Activated naive CD4-positive, alpha-beta T cell (primary cell): ENCODE data around the gene TAPT1.
"Not testable (repeated sequence)": the region's sequence is repeated elsewhere in the genome, so short reads cannot be mapped to it uniquely, and the experiment has no call there.

Experiments used
- DNase-seq, 4 experiments: peaks; one replicate each; lab custom pipeline; 2025; lab: John Stamatoyannopoulos, UW

Gene TAPT1

GRCh38 chr4:16225863-16226815 lies at the start of gene TAPT1:
TAPT1 (minus strand) TSS chr4:16226471; CDS start chr4:16226457, 14 bp downstream.
- peak; percentile 23 to 65 (median 34) for DNase-seq

DNA sequence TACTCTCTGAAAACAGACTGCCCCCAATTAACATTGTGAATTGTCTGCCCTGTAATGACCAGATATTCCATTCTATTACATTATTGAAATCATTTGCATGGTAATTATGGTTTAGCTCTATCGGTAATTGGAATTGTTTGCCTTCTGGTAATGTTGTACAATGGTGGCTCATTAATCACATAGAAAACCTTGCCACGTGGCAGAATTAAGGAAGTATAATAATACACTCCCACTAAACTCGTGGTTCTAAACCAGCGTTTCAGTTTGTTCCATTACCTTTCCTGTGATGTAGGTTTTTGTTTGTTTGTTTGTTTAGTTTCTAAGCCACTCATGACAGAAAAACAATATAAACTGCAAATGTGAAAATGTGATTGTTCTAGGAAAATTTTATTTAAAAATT lies 45.1 kb upstream of the TAPT1 start:
- DNase-seq: no peak

GRCh38 chr4:16270454-16271328 lies 44.4 kb upstream of the TAPT1 start:
- DNase-seq: no peak

DNA sequence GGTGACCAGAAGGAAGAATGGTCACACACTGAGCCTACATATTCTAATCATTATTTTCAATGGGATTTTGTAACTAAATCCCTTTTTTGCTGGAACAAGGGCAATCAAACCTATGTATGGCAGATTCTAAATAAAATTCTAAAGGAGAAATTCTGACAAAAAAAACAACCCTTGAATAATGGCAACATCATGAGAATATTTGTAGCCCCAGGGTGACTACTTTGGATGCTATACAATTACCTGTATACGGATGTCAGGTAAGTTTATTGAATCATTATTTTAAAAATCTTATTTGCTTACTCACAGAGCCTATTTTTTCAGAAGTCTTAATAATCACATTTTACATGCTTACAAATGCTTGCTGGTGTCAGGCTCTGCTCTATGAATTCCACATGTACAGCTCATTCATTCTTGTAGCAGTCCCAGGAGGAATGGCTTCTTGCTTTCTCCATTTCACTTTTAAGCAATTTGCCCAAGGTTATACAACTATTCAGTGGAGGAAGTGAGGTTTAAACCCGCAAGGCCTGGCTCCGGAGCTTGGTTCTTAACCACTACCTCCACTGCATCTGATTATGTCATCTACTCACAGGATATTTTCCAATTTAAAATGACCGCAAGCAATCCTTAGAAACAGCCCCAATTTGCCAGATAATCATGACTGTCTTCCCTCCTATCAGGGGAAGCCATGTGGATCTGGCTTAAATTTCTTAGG lies 43.6 kb upstream of the TAPT1 start:
- DNase-seq: not testable (repeated sequence)

- no peak for DNase-seq
Measured at GRCh38 chr4:16269240-16269639, 43.0 kb upstream of the TAPT1 start.

DNA sequence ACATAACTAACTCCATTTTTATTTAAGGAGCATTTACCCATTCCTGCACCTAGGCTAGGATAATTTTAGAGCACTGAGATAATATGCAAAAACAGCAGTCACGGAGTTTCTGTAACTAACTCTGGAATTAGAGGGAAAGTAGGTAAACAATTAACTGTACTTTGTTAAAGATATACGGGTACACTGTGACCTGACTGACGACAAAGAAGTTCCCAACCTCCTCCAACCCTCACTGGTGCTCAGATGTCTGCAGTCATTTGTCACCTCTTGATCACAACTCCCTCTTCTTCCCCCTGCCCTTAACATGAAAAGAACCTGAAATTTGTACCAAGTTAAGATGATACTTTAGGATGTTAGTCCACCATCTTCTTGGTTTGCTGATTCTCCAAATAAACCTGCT lies 42.0 kb upstream of the TAPT1 start:
- no peak for DNase-seq

DNA sequence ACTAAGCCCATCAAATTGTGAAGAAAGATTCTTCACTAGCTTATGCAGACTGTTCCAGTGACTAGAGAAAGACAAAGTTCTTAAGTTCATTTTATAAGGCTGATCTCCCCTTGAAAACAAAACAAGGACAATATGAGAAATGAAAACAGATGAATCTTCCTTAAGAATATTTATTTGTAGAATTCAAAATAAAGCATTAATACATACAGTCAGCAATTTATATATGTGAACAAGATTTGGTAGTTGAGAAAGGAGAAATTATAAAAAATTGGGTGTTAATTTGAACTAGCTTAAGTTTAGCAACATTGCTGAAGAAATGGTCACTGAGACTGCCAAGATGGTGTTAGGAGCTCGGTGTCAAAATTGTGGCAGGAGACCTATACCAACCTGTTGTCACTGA lies 41.4 kb upstream of the TAPT1 start:
- no peak for DNase-seq

GRCh38 chr4:16265820-16266219 lies 39.5 kb upstream of the TAPT1 start:
- no peak for DNase-seq

DNA sequence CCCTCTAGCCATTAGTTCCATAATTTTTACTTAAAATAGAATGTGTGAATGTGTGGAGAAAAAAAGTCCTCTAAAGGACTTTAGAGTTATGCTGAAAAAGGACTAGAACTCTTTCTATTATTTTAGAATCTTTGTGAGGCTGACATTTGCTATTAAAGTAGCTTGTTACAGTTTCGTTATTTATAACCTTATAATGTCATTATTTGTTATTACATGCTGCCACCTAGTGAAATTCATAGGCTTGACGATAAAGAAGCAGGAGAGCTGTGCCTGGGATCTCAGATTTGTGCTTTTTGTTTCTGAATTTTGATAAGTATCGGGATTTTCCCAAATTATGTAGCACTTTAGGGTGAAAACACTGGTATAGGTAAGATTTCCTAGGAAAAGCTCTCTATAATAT lies 38.5 kb upstream of the TAPT1 start:
- no peak for DNase-seq

DNA sequence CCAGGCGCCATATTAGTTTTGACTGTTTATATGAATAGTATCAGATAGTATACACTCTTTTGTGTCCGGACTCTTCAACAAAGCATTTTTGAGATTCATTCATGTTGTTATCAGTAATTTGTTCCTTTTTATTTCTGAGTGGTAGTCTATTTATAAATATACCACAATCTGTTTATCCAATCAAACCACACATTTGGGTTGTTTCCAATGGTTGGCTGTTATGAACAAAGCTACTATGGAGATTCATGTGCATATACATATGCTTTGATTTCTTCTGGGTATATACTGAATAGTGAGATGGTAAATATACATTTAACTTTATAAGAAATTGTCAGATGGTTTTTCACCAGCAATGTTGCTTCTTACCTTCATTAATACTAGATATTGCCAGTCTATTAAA lies 36.8 kb upstream of the TAPT1 start:
- no peak for DNase-seq

DNA sequence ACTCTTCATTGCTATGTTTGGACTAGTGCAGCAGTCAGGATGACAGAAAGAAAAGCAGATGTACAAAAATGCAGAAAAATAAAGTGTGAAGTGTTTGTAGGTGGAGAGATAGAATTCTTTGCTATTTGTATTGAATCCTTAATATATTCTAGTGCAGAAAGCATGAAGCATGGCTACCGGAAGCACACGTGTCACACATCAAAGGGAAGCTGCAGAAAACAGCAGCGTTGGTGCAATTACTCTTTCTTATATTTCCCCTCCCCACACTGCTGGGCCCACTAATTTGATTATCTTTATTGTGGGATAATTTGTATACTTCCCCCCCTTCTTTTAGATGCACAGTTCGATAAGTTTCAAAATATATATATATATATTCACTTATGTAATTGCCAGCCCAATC lies 35.9 kb upstream of the TAPT1 start:
- DNase-seq: no peak

- no peak for DNase-seq
Measured at GRCh38 chr4:16261313-16261878, 35.1 kb upstream of the TAPT1 start.

- DNase-seq: no peak
Measured at GRCh38 chr4:16259889-16260246, 33.6 kb upstream of the TAPT1 start.

DNA sequence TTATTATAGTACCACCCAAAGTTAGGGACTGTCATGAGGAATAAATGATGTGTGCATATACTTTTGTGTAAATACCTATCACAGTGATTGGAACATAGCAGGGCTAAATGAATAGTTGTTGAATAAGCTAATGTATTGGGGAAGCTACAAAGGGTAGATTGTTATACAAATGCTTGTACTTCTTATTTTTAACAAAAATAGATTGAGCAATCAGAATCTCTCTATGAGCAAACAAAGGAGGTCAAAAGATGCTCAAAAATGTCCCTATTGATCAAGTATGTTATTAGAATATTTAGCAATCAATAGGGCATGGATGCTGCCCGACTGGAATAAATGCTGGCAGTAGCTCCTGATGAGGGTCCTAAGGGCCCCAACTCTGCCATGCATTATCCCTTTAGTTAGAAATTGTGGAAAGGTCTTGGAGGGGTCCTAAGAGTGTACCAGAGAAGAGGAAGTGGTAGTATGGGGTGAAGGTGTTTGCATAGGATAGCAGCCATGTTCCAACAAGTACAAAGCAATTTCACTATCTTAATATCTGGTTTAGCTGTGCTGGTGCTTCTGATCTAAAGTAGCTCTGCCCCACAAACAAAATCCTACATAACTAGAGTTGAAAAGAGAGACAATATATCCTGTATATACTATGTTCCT lies 33.1 kb upstream of the TAPT1 start:
- DNase-seq: no peak

DNA sequence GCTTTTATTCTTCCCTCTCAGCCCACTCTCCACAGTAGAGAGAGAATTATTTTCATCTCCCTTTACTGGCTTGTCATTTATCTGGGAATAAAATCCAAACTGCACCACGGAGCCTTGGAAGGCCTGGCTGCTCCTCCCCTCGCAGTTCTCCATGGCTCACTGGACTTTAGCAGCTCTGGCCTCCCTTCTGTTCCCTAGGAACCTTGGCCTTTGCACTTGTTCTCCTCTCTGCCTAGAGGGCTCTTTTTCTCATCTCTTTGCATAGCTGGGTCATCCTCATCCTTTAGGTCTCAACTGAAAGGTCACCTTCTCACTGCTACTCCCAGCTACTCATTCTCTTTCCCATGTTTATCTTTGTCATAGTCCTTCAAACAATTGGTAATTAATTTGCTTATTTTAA lies 31.3 kb upstream of the TAPT1 start:
- no peak for DNase-seq

- DNase-seq: no peak
Measured at GRCh38 chr4:16256343-16256742, 30.1 kb upstream of the TAPT1 start.

- no peak for DNase-seq
Measured at GRCh38 chr4:16255730-16256129, 29.5 kb upstream of the TAPT1 start.

GRCh38 chr4:16253127-16253960 lies 27.1 kb upstream of the TAPT1 start:
- DNase-seq: no peak

DNA sequence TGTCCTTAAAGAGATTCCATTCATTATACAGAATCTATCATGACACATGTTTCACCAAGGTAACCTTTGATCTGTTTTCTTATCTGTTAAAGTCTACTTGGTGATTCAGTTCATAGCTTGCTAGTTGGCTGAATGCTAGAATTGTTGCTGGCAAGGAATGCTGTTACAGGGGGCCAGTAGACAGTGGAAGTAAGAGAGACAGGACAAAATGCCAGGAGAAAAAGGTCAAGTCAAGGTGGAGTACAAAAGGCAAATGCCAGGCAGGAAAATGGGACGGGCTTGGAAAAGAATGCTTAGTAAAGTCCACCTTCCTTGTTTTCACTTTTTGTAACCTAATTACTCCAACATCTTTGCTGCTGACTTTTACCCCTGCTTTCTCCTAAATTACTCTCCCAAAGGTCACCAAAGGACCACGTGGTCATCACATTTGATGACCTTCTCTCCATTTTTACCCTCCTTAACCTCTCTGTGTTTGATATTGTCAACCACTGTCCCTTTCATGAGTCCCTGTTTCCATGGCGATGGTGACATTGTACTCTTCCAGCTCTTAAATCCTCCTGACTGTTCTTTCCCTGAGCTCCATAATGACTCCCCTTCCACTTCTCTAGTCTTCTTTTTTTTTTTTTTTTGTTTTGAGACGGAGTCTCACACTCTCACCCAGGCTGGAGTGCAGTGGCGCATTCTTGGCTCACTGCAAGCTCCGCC lies 24.5 kb upstream of the TAPT1 start:
- DNase-seq: no peak

- DNase-seq: no peak
Measured at GRCh38 chr4:16248605-16249004, 22.3 kb upstream of the TAPT1 start.
